Skeletal muscle satellite cell (primary cell): ENCODE results near the gene CBX5.
"Not testable (repeated sequence)": the region's sequence is repeated elsewhere in the genome, so short reads cannot be mapped to it uniquely, and the experiment has no call there.

ENCODE experiments used
- H3K27me3 ChIP-seq: 2 replicates; pipeline ENCODE4 v1.7.0; 2013; ENCODE audit warnings: low read length; ENCODE audit not compliant: control insufficient read depth, insufficient read depth
- H3K36me3 ChIP-seq: 2 replicates; pipeline ENCODE4 v1.7.0; 2013; ENCODE audit warnings: mild to moderate bottlenecking, control low read depth, low read length; ENCODE audit not compliant: insufficient read depth
- H3K4me1 ChIP-seq: 2 replicates; pipeline ENCODE4 v1.7.0; 2013; ENCODE audit warnings: low read length; ENCODE audit not compliant: control insufficient read depth, insufficient read depth
- H3K4me2 ChIP-seq: 2 replicates; pipeline ENCODE4 v1.7.0; 2013; ENCODE audit warnings: mild to moderate bottlenecking, low read length
- H3K4me3 ChIP-seq: 2 replicates; pipeline ENCODE4 v1.7.0; 2013; ENCODE audit warnings: low read length
- H3K9ac ChIP-seq: 2 replicates; pipeline ENCODE4 v1.7.0; 2013; ENCODE audit warnings: mild to moderate bottlenecking, low read depth, low read length, moderate library complexity
- H3K9me3 ChIP-seq: replicated peaks from 2 replicates; pipeline ENCODE4 v1.7.0; 2013; ENCODE audit warnings: mild to moderate bottlenecking, control low read depth, low read length

The CBX5 gene

DNA sequence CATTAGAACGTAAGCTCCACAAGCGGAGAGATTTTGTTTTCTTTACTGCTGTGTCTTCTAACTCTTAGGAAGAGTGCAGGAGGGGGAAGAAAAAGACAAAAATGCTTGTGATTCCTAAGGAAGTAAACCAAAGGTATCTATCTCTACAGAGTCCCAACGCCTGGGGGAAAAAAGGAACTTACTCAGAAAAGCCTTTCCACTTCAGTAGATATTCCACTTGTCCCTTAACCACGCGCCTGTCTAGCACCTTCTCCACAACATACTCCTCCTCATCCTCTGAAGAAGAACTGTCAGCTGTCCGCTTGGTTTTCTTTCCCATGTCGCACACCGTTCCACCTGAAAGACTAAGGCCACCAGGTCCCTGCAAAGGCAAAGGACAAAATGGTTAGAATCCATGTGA is 22.6 kb downstream of the CBX5 start:
- H3K4me1 ChIP-seq = peaks cover 40% of the 10 kb centered on the region
- H3K36me3 ChIP-seq = peaks cover 24% of the 10 kb centered on the region
- H3K27me3 ChIP-seq = no peaks in the 10 kb centered on the region
- no peak overlapping the region for H3K4me3 ChIP-seq
- no peaks in the 10 kb centered on the region for H3K9me3 ChIP-seq
- no peak overlapping the region for H3K4me2 ChIP-seq
- H3K9ac ChIP-seq = no peak overlapping the region

DNA sequence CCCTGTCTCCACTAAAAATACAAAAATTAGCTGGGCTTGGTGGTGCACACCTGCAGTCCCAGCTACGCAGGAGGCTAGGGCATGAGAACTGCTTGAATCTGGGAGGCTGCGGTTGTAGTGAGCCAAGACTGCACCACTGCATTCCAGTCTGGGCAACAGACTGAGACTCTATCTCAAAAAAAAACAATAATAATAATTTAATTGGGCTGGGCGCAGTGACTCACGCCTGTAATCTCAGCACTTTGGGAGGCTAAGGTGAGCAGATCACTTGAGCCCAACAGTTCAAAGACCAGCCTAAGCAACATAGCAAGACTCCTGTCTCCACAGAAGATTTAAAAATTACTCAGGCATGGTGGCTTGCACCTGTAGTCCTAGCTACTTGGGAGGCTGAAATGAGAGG is 26.7 kb downstream of the CBX5 start:
- Histone ChIP-seq H3K9ac (no peak overlapping the region), H3K27me3 (no peaks in the 10 kb centered on the region), H3K36me3 (peaks cover 39% of the 10 kb centered on the region), H3K9me3 (no peaks in the 10 kb centered on the region), H3K4me2 (no peak overlapping the region), H3K4me3 (no peak overlapping the region), H3K4me1 (peaks cover 9% of the 10 kb centered on the region)

DNA sequence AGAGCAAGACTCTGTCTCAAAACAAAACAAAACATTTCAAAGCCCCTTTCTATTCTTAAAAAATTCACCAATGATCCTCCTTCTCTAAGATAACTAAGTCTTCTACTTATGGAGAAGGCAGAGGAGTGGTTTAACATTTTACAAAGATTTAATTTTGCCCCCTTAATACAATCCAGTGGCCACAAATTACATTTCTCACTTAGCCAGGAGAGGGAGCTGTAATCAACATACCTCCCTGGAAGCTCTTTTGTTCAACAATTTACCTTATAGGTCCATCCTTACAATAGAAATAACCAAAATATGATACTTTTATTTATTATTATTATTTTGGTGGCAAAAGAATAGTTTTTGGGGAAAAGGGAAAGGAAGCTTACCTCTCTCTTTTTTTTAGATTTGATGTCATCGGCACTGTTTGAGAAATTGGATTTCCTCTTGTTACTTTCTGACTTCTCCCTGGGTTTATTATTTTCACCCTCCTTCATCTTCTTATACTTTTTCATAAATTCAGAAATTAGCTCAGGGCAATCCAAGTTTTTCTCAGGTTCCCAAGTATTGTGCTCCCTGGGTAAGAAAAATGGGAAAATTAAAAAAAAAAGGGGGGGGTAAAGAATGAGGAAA is 28.1 kb downstream of the CBX5 start:
- H3K27me3 ChIP-seq = no peaks in the 10 kb centered on the region
- H3K36me3 ChIP-seq = peaks cover 34% of the 10 kb centered on the region
- no peak overlapping the region for H3K4me2 ChIP-seq
- no peaks in the 10 kb centered on the region for H3K9me3 ChIP-seq
- no peak overlapping the region for H3K4me3 ChIP-seq
- no peaks in the 10 kb centered on the region for H3K4me1 ChIP-seq
- H3K9ac ChIP-seq = no peak overlapping the region

DNA sequence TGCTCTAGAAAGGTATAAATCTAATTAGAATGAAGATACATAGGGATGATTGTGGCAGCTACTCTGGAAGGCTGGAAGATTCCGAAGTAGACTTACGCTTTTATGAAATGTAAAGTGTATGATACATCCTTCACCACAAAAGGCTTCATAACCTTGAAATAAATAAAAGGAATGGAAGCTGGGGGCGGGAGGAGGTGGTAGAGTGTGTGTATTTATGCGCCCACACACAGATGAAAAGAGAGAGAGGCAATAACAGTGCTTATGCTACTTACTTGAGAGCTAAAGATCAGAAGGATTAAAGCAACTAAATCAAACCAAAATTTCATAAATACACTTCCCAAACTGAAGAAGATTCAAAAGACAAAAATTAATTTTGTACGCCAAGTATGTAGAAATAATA is 30.4 kb downstream of the CBX5 start:
- Histone ChIP-seq H3K9me3 (no peaks in the 10 kb centered on the region), H3K36me3 (peaks cover 28% of the 10 kb centered on the region), H3K4me3 (no peak overlapping the region), H3K9ac (no peak overlapping the region), H3K27me3 (no peaks in the 10 kb centered on the region), H3K4me1 (no peaks in the 10 kb centered on the region), H3K4me2 (no peak overlapping the region)

DNA sequence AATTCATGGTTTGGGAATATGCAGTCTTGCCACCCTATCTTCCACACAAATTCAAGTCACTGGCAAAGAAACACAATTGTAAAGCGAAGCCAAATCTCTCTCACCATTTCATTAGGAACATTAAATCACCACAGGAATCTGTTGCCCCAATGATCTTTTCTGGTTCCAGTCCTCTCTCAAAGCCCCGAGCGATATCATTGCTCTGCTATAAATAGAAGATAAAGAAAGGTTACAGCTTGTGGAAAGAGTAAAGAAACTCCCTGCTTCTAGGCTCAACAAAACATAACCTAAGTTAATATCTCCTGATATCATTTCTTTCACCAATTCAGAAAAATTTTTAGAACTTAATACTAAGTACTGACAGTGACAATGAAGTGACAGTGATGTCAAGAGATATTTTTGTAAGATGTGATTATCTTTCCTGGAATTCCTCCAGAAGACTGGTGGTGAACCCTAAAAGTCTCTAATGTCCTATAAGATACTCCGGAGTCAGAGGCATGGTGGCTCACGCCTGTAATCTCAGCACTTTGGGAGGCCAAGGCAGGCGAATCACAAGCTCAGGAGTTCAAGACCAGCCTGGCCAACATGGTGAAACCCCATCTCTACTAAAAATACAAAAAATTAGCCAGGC is 33.8 kb downstream of the CBX5 start:
- Histone ChIP-seq H3K9ac (no peak overlapping the region), H3K27me3 (no peaks in the 10 kb centered on the region), H3K36me3 (peaks cover 37% of the 10 kb centered on the region), H3K4me2 (no peak overlapping the region), H3K4me3 (no peak overlapping the region), H3K9me3 (no peaks in the 10 kb centered on the region), H3K4me1 (no peaks in the 10 kb centered on the region)

DNA sequence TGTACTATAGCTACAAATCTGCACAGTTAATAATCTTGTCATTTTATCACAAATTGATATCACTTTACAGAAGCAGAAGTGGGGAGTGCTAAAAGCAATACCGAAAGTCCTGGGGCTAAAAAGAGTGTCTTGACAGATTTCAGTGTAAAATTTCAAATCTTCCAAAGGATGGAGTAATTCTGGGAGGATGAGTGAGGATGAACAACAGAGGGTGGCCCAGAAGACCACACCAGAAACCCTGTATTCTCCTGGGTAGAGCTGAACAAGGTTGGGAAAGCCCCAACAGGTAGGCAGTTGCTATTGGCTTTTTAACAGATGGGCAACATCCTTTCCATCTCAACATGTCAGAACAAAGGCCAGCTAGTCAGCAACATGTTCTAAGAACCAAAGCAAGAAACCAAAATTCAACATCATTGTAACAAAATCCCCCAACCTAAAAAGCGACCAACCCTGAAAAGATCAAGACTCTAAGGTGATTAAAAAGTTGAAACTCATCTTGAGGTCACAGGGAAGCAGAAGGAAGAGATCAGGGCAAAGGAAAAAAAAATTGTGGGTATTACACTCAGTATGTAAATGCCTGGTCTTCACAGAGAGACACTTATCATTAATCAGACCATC is 38.8 kb downstream of the CBX5 start:
- Histone ChIP-seq H3K27me3 (no peaks in the 10 kb centered on the region), H3K4me2 (no peak overlapping the region), H3K36me3 (peaks cover 30% of the 10 kb centered on the region), H3K4me1 (no peaks in the 10 kb centered on the region), H3K4me3 (no peak overlapping the region), H3K9ac (no peak overlapping the region), H3K9me3 (no peaks in the 10 kb centered on the region)

DNA sequence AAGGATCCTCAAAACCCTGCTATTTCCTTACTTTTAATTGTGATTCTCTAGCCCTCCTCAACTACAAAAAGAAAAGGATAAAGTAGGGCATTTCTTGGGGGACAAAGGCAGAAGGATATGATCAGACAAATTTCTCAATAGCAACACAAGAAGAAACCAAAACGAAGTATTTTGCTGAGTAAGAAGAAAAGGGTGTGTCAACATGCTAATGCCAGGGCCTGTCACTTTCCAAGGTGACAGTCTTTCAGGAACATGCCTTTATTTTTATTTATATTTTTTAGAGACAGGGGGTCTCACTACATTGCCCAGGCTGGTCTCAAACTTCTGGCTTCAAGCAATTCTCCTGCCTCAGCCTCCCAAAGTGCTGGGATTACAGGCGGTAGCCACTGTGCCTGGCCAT is 39.8 kb downstream of the CBX5 start:
- Histone ChIP-seq H3K4me2 (no peak overlapping the region), H3K9me3 (no peaks in the 10 kb centered on the region), H3K27me3 (no peaks in the 10 kb centered on the region), H3K4me1 (no peaks in the 10 kb centered on the region), H3K9ac (no peak overlapping the region), H3K36me3 (peaks cover 27% of the 10 kb centered on the region), H3K4me3 (no peak overlapping the region)

DNA sequence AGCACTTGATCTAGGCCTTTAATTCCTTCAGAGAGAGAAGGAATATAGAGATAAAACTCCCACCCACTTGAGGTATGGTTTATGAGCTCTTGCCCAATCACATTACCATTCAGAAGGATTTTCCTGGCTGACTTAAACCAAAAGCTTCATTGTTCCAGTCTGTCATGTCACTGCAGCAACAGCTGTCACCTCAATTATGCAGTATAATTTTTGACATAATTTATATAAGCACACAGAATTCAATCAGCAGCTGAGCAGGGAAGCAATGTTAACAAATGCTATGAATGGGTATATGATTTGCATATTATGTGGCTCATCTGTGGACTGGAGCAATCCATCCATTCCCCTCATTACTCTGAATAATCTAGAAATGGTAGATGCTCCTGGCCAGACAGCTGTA is 40.3 kb downstream of the CBX5 start:
- Histone ChIP-seq H3K27me3 (no peaks in the 10 kb centered on the region), H3K4me3 (no peak overlapping the region), H3K36me3 (peaks cover 26% of the 10 kb centered on the region), H3K9ac (no peak overlapping the region), H3K4me1 (no peaks in the 10 kb centered on the region), H3K9me3 (no peaks in the 10 kb centered on the region), H3K4me2 (no peak overlapping the region)

DNA sequence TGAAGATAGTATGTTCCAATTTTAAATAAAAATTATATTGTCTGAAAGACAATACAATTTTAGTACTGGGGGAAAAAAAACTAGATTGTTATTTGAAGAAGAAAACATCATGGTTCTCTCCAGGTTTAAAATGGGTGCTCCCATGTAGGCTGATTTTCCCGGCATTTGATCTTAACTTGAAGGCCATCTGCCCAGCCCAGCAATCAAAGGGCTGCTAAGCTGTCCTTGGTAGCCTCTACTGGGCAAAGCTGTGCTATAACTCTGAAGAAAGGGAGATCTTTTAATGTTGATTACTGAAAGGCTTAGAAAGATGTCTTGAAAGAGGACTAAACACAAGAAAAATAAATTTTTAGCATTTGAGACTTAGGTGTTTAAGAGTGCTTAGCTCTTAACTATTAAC is 41.4 kb downstream of the CBX5 start:
- Histone ChIP-seq H3K9ac (no peak overlapping the region), H3K4me3 (no peak overlapping the region), H3K4me2 (no peak overlapping the region), H3K36me3 (peaks cover 26% of the 10 kb centered on the region), H3K9me3 (no peaks in the 10 kb centered on the region), H3K27me3 (no peaks in the 10 kb centered on the region), H3K4me1 (no peaks in the 10 kb centered on the region)

DNA sequence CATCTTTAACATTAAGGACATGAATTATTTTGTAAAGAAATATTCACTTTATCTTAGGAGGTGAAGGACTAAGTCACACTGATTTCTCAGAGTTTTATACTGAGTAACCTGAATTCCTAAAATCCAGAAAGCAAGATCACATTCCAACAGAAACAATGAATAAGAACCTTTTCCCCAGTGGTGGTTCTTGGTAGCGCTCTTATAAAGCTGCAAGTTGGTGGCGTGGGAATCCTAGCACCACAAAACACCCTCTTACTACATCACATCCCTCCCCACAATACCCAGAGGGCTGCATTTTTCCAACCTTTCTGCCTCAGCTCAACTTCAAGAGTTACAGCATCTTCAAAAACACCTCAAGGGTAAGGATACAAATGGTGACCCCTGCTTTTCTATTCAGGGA is 47.1 kb downstream of the CBX5 start:
- peaks cover 9% of the 10 kb centered on the region for H3K36me3 ChIP-seq
- H3K4me3 ChIP-seq = no peak overlapping the region
- H3K27me3 ChIP-seq = no peaks in the 10 kb centered on the region

DNA sequence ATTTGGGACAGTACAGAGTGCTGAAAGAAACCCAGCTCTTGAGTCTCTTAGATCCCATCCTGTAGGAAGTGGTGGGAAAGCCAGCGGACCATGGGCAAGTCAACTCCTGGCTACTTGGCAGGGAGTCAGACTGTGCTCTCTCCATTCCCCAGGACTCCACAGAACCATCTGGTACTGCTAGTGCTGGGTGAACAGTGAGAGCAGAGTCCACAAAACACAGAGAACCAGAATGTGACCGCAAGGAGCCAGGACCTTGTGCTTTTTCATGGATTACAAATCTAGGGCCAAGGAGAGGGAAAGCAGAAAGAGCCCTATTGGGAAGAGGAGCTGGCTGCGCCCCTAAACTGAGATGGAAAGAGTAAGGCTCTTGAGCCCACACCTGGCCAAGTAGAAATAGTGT is 48.7 kb downstream of the CBX5 start:
- H3K9ac ChIP-seq, H3K4me3 ChIP-seq, H3K27me3 ChIP-seq, H3K36me3 ChIP-seq, H3K4me2 ChIP-seq, H3K9me3 ChIP-seq: not testable (repeated sequence)
- H3K4me1 ChIP-seq = peaks cover 37% of the 10 kb centered on the region

More for the DNA sequence above, 47.1 kb downstream of the CBX5 start:
- Histone ChIP-seq H3K4me2 (no peak overlapping the region), H3K4me1 (peaks cover 37% of the 10 kb centered on the region), H3K9me3 (no peaks in the 10 kb centered on the region), H3K9ac (no peak overlapping the region)

DNA sequence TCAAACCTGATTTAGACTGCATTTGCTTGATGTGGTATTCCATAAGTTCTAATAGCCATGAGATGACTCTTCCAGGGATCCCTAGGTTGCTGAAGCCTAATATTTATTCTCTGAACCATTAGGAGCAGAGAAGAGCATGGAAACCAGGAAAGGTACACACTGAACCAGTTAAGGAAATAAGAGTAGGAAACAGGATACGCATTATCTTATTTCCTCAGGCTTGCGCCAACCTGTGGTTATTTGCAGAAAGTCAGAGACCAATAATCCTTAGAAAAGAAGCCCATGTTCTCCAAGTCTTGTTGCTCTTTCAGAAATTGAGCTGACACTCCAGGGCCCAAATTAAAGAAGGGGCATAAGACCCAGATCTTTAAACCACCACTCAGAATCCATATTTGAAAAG is 49.4 kb downstream of the CBX5 start:
- H3K4me1 ChIP-seq = peaks cover 37% of the 10 kb centered on the region
- H3K4me3 ChIP-seq = no peak overlapping the region
- no peak overlapping the region for H3K4me2 ChIP-seq
- H3K27me3 ChIP-seq = no peaks in the 10 kb centered on the region
- H3K9me3 ChIP-seq = no peaks in the 10 kb centered on the region
- H3K36me3 ChIP-seq = no peaks in the 10 kb centered on the region
- H3K9ac ChIP-seq = peak overlapping the region; percentile 57
